Esophagus muscularis mucosa (tissue), 3 donors: ENCODE data around the gene TRIM34.

Experiments
- POLR2A ChIP-seq: fragments of 450-650 bp; IDR thresholded peaks from one replicate; pipeline ENCODE4 v1.6.1; 2017; ENCODE audit warnings: antibody characterized with exemption, moderate library complexity, mild to moderate bottlenecking, low read depth
- POLR2AphosphoS5 ChIP-seq, 2 donors: sonication (generic); formaldehyde crosslinking; IDR thresholded peaks; one replicate each; pipeline ENCODE4 v1.6.1; 2017; ENCODE audit warnings: antibody characterized with exemption in 2 of 2
- TF ChIP-seq, protein P1 (sequence below), 3 experiments: fragments of 200-600 bp in 2 of 3; fragments of 450-650 bp in 1 of 3; sonication (generic) in 2 of 3; IDR thresholded peaks; one replicate each; pipeline ENCODE4 v1.5.1; 2017 to 2019; ENCODE audit warnings: antibody characterized with exemption in 3 of 3, mild to moderate bottlenecking in 2 of 3, moderate library complexity in 1 of 3

DNA sequence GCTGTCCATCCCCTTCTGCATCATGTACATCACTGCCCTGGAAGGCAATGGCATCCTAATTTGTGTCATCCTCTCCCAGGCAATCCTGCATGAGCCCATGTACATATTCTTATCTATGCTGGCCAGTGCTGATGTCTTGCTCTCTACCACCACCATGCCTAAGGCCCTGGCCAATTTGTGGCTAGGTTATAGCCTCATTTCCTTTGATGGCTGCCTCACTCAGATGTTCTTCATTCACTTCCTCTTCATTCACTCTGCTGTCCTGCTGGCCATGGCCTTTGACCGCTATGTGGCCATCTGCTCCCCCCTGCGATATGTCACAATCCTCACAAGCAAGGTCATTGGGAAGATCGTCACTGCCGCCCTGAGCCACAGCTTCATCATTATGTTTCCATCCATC lies 43.8 kb upstream of the TRIM34 start:
- no peak for TF ChIP-seq POLR2A
- TF ChIP-seq, protein P1, sequence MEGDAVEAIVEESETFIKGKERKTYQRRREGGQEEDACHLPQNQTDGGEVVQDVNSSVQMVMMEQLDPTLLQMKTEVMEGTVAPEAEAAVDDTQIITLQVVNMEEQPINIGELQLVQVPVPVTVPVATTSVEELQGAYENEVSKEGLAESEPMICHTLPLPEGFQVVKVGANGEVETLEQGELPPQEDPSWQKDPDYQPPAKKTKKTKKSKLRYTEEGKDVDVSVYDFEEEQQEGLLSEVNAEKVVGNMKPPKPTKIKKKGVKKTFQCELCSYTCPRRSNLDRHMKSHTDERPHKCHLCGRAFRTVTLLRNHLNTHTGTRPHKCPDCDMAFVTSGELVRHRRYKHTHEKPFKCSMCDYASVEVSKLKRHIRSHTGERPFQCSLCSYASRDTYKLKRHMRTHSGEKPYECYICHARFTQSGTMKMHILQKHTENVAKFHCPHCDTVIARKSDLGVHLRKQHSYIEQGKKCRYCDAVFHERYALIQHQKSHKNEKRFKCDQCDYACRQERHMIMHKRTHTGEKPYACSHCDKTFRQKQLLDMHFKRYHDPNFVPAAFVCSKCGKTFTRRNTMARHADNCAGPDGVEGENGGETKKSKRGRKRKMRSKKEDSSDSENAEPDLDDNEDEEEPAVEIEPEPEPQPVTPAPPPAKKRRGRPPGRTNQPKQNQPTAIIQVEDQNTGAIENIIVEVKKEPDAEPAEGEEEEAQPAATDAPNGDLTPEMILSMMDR (IDR thresholded peaks at IDR 0.05) = no peak
- TF ChIP-seq POLR2AphosphoS5 (IDR thresholded peaks at IDR 0.05) = no peak
